Spleen (tissue), 11 donors: ENCODE measurements around the gene HAGH. TPM values are rescaled to one million over a fixed set of nuclear protein-coding genes. Genes with fewer than 3 reads are reported as not detected.

Experiments
- DNase-seq: peaks from one replicate; pipeline ENCODE4 v3.0.0-alpha.2; 2020
- H3K27ac ChIP-seq, 8 donors: fragments of 200-600 bp; sonication (generic) in 7 of 8; 1 replicate in 4 of 8; 2 replicates in 4 of 8; pipeline versions ENCODE4 v1.5.0 to v1.8.0; 2016 to 2021; ENCODE audit warnings: inconsistent platforms in 4 of 8, mild to moderate bottlenecking in 4 of 8, moderate library complexity in 1 of 8
- H3K27me3 ChIP-seq, 7 donors: fragments of 200-600 bp; sonication (generic) in 6 of 7; replicated peaks in 1 of 7; 1 replicate in 4 of 7; 2 replicates in 3 of 7; pipeline versions ENCODE4 v1.5.0 to v1.8.0; 2016 to 2021; ENCODE audit warnings: inconsistent platforms in 3 of 7, mild to moderate bottlenecking in 1 of 7
- H3K36me3 ChIP-seq, 6 donors: fragments of 200-600 bp; sonication (generic) in 5 of 6; 1 replicate in 4 of 6; 2 replicates in 2 of 6; pipeline versions ENCODE4 v1.5.0 to v1.8.0; 2016 to 2021; ENCODE audit warnings: inconsistent platforms in 2 of 6
- H3K4me1 ChIP-seq, 6 donors: fragments of 200-600 bp; sonication (generic) in 5 of 6; 1 replicate in 3 of 6; 2 replicates in 3 of 6; pipeline versions ENCODE4 v1.5.0 to v1.8.0; 2016 to 2021; ENCODE audit warnings: inconsistent platforms in 3 of 6
- H3K4me3 ChIP-seq, 8 donors: fragments of 200-600 bp; sonication (generic) in 7 of 8; 1 replicate in 4 of 8; 2 replicates in 4 of 8; pipeline versions ENCODE4 v1.5.0 to v1.8.0; 2016 to 2021; ENCODE audit warnings: inconsistent platforms in 4 of 8, mild to moderate bottlenecking in 4 of 8, moderate library complexity in 2 of 8
- H3K9me3 ChIP-seq, 8 donors: fragments of 200-600 bp; sonication (generic) in 7 of 8; 1 replicate in 4 of 8; 2 replicates in 4 of 8; pipeline versions ENCODE4 v1.5.0 to v1.8.0; 2016 to 2021; ENCODE audit warnings: inconsistent platforms in 4 of 8
- POLR2A ChIP-seq, 3 donors: fragments of 450-650 bp; IDR thresholded peaks; one replicate each; pipeline ENCODE4 v1.5.1; 2017; ENCODE audit warnings: antibody characterized with exemption in 3 of 3, mild to moderate bottlenecking in 1 of 3
- POLR2AphosphoS5 ChIP-seq, 3 donors: sonication (generic); formaldehyde crosslinking; IDR thresholded peaks; one replicate each; pipeline ENCODE4 v1.5.1; 2017; ENCODE audit warnings: antibody characterized with exemption in 3 of 3
- WGBS, 5 donors: extraction: QIAGEN DNeasy Blood & Tissue Kit in 3 of 5; methylation state at CpG; one replicate each; pipeline versions ENCODE4 v1.1.5 to v1.1.7; 2013 to 2018; 5-methylcytosine and 5-hydroxymethylcytosine counted together
- intact Hi-C: fragments of 100-400 bp; cut with DNase I; formaldehyde crosslinking; loops from one replicate; pipeline ENCODE4 v1.15.0; 2023; ENCODE audit warnings: low total_unique reads
- polyA plus RNA-seq, 3 donors: library from polyadenylated mRNA; stranded (reverse); fragments of 200-250 nt; gene quantifications; one replicate each; pipeline ENCODE4 v1.2.1, GENCODE V29; 2013
- total RNA-seq, 7 donors: library from RNA; depleted of rRNA in 3 of 7; stranded (reverse); fragments of >200 nt in 3 of 7; fragmentation: NEBNext Ultra II Directional in 4 of 7; extraction: Animal tissue kit (Norgen Biotek cat#: 25700) in 4 of 7; gene quantifications; one replicate each; pipeline versions ENCODE4 v1.1.0 to v1.2.1, GENCODE V29; 2016 to 2021
- TF ChIP-seq, protein P1 (sequence below), 11 experiments: fragments of 200-600 bp in 7 of 11; fragments of 450-650 bp in 4 of 11; sonication (generic) in 4 of 11; IDR thresholded peaks in 8 of 11; conservative IDR thresholded peaks in 3 of 11; 1 replicate in 7 of 11; 2 replicates in 4 of 11; pipeline versions ENCODE4 v1.4.0 to v1.8.0; 2016 to 2021; ENCODE audit warnings: antibody characterized with exemption in 11 of 11, inconsistent platforms in 4 of 11, mild to moderate bottlenecking in 1 of 11
- donor health status: healthy with polysubstance abuse.
- donor health status: DM: no; HTN: no; CAD: no; lungs with moderate emphysema.
- donor health status: DM: no; HTN: no; CAD: no.
- donor health status: Bipolar disorder and iron deficiency.
- donor health status: healthy.
- donor health status: DM: no; HTN: no; CAD: no.
- donor health status: DM: yes; HTN: yes; CAD: no.

The HAGH gene
- total and polyA plus RNA-seq, 10 donors = 33.6 to 76.6 (median 49.0) TPM

DNA sequence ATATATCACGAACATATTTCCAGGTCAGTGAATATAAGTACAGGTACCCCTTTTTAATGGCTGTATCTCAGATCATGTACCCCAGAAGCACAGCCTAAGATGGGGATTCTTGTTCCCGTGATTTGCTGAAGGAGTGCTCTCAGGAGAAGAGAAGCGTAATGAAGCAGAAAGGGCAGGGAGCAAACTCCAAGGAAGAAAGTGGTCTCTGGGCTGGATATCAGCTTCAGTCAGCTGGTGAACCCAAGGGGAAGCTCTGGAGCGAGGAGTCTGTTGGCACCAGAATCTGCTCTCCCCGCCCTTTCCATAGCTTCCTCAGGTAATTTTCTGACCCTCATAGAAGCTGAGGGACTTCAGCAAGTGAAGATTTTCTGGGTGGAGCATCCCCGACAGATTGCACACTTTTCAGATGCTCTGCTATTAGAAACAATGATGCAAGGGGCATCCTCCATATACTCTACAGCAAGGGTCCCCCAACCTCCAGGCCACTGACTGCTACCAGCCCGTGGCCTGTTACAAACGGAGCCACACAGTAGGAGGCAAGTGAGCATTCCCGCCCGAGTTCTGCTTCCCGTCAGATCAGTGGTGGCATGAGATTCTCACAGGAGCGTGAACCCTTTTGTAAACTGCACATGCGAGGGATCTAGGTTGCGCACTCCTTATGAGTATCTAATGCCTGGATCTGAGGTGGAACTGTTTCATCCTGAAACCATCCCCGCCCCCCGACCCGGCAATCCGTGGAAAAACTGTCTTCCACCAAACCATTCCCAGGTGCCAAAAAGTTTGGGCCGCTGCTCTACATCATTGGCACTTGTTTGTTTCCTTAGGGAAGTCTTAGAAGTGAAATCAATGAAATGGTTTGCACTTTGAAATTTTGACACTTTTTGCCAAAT lies 4.8 kb upstream of the HAGH start:
- Histone ChIP-seq H3K27me3 (no peaks in the 10 kb centered on the region), H3K9me3 (no peaks in the 10 kb centered on the region), H3K4me1 (peaks cover 21 to 34% (median 32%) of the 10 kb centered on the region in 6 donors), H3K27ac (no peak overlapping the region), H3K36me3 (peaks cover 0 to 23% (median 7%) of the 10 kb centered on the region in 6 donors), H3K4me3 (no peak overlapping the region)
- DNase-seq = peak; percentile 38
- TF ChIP-seq, protein P1, sequence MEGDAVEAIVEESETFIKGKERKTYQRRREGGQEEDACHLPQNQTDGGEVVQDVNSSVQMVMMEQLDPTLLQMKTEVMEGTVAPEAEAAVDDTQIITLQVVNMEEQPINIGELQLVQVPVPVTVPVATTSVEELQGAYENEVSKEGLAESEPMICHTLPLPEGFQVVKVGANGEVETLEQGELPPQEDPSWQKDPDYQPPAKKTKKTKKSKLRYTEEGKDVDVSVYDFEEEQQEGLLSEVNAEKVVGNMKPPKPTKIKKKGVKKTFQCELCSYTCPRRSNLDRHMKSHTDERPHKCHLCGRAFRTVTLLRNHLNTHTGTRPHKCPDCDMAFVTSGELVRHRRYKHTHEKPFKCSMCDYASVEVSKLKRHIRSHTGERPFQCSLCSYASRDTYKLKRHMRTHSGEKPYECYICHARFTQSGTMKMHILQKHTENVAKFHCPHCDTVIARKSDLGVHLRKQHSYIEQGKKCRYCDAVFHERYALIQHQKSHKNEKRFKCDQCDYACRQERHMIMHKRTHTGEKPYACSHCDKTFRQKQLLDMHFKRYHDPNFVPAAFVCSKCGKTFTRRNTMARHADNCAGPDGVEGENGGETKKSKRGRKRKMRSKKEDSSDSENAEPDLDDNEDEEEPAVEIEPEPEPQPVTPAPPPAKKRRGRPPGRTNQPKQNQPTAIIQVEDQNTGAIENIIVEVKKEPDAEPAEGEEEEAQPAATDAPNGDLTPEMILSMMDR (IDR thresholded peaks at IDR 0.05 in 8 of 11, conservative IDR thresholded peaks at IDR 0.05 in 3 of 11) = no peak
- TF ChIP-seq POLR2AphosphoS5 (IDR thresholded peaks at IDR 0.05) = no peak
- no peak for TF ChIP-seq POLR2A (IDR thresholded peaks at IDR 0.05)
- intact Hi-C loops = no loop called here
- 86 to 94% (median 88%) methylated on average over 16 to 19 of the region's 19 CpGs for WGBS, 5 donors

GRCh38 chr16:1830213-1830612 lies 3.6 kb upstream of the HAGH start:
- intact Hi-C loops = no loop called here
- H3K27ac ChIP-seq = no peak overlapping the region
- no peak for DNase-seq
- no peak overlapping the region for H3K4me3 ChIP-seq
- H3K9me3 ChIP-seq = no peaks in the 10 kb centered on the region
- TF ChIP-seq POLR2A (IDR thresholded peaks at IDR 0.05) (no peak), POLR2AphosphoS5 (IDR thresholded peaks at IDR 0.05) (no peak)
- TF ChIP-seq, protein P1 (IDR thresholded peaks at IDR 0.05 in 8 of 11, conservative IDR thresholded peaks at IDR 0.05 in 3 of 11) = no peak
- 71 to 90% (median 86%) methylated on average over 3 of the region's 3 CpGs for WGBS, 5 donors
- no peaks in the 10 kb centered on the region for H3K27me3 ChIP-seq
- H3K4me1 ChIP-seq = peaks cover 27 to 43% (median 39%) of the 10 kb centered on the region in 6 donors
- peaks cover 0 to 23% (median 7%) of the 10 kb centered on the region in 6 donors for H3K36me3 ChIP-seq

GRCh38 chr16:1828645-1829410 lies 2.2 kb upstream of the HAGH start:
- 75 to 85% (median 81%) methylated on average over 11 of the region's 11 CpGs for WGBS, 5 donors
- peaks cover 0 to 23% (median 7%) of the 10 kb centered on the region in 6 donors for H3K36me3 ChIP-seq
- H3K4me3 ChIP-seq = peak overlapping the region in 1 of 8 donors; percentile 99
- no peaks in the 10 kb centered on the region for H3K27me3 ChIP-seq
- H3K27ac ChIP-seq = no peak overlapping the region
- intact Hi-C loops = no loop called here
- peaks cover 31 to 56% (median 52%) of the 10 kb centered on the region in 6 donors for H3K4me1 ChIP-seq
- TF ChIP-seq, protein P1 (IDR thresholded peaks at IDR 0.05 in 8 of 11, conservative IDR thresholded peaks at IDR 0.05 in 3 of 11) = no peak
- H3K9me3 ChIP-seq = no peaks in the 10 kb centered on the region
- DNase-seq = no peak
